Cardiac fibroblast (primary cell): ENCODE measurements around the gene PFN2.

ENCODE experiments used
- DNase-seq, 2 donors: peaks; one replicate each; pipeline versions ENCODE4 v3.0.0 to v3.0.0-alpha.2; 2010; ENCODE audit warnings: low read depth in 2 of 2
- H3K4me3 ChIP-seq, 2 donors: replicated peaks in 1 of 2; 1 replicate in 1 of 2; 2 replicates in 1 of 2; pipeline ENCODE4 v1.5.1; 2011; ENCODE audit warnings: low read depth in 2 of 2, low read length in 2 of 2, mild to moderate bottlenecking in 2 of 2, moderate library complexity in 1 of 2
- TF ChIP-seq, protein P1 (sequence below): IDR thresholded peaks from one replicate; pipeline ENCODE4 v1.5.1; 2011; ENCODE audit warnings: low read depth, mild to moderate bottlenecking, low read length, inconsistent platforms

Gene PFN2

GRCh38 chr3:149920119-149920518, 50.6 kb downstream of the PFN2 start:
- H3K4me3 ChIP-seq, result no peak overlapping the region
- TF ChIP-seq, protein P1, sequence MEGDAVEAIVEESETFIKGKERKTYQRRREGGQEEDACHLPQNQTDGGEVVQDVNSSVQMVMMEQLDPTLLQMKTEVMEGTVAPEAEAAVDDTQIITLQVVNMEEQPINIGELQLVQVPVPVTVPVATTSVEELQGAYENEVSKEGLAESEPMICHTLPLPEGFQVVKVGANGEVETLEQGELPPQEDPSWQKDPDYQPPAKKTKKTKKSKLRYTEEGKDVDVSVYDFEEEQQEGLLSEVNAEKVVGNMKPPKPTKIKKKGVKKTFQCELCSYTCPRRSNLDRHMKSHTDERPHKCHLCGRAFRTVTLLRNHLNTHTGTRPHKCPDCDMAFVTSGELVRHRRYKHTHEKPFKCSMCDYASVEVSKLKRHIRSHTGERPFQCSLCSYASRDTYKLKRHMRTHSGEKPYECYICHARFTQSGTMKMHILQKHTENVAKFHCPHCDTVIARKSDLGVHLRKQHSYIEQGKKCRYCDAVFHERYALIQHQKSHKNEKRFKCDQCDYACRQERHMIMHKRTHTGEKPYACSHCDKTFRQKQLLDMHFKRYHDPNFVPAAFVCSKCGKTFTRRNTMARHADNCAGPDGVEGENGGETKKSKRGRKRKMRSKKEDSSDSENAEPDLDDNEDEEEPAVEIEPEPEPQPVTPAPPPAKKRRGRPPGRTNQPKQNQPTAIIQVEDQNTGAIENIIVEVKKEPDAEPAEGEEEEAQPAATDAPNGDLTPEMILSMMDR, result no peak
- DNase-seq, result no peak

DNA sequence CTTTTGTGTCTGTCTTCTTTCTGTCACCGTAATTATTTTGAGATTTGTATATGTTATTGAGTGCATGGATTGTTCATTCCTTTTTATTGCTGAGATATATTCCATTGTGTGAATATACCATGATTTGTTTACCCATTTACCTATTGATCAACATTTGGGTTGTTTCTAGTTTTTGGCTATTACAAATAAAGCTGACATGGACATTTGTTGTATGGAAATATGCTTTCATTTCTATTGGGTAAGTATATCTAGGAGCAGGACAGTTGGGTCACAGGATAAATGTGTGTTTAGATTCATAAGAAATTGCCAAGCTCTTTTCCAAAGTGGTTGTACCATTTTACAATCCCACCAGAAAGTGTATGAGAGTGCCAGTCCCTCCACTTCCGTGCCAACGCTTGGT, 51.2 kb downstream of the PFN2 start:
- TF ChIP-seq, protein P1, result no peak
- H3K4me3 ChIP-seq, result no peak overlapping the region
- no peak for DNase-seq

DNA sequence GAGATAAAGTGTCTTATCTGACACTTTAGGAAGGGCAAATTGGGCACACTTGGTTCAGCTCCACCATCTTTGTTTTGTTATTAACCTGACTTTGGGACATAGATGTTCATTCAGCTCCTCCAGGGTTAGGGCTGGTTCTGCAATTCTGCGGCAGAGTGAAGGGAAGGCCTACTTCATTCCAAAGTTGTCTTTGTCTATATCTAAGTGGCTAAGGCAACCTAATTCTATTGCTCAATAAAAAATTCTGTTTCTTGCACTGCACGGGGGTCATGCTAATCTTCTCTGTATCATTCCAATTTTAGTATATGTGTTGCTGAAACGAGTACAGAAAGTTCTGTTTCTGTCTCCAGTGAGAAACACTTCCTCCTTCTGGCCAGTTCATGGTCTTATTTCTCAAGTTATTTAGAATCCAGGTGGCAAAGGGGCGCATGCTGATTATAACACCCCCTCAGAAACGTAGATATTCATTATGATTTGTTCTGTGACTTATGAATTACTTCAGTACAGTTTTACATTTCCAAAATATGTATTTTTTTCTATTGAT, 53.5 kb downstream of the PFN2 start:
- DNase-seq, result no peak
- TF ChIP-seq, protein P1, result no peak
- H3K4me3 ChIP-seq, result no peak overlapping the region
